HG03521 (cell line): ENCODE data around the gene NKTR.

Experiments used
- ATAC-seq: cut with Tn5 transposase; IDR thresholded peaks from one replicate; pipeline ENCODE4 v1.9.1; 2021; ENCODE audit warnings: mild to moderate bottlenecking, moderate library complexity; ENCODE audit not compliant: unreplicated experiment

Gene NKTR

GRCh38 chr3:42661593-42662022 lies 61.1 kb downstream of the NKTR start:
- ATAC-seq, result no peak

GRCh38 chr3:42662037-42662812 lies 61.7 kb downstream of the NKTR start:
- no peak for ATAC-seq

GRCh38 chr3:42662813-42663535 lies 62.5 kb downstream of the NKTR start:
- ATAC-seq, result no peak

GRCh38 chr3:42663581-42664437 lies 63.3 kb downstream of the NKTR start:
- ATAC-seq, result no peak

- no peak for ATAC-seq
Observed at GRCh38 chr3:42664438-42664803, 63.9 kb downstream of the NKTR start.

- ATAC-seq, result no peak
Observed at GRCh38 chr3:42665050-42665878, 64.8 kb downstream of the NKTR start.

- no peak for ATAC-seq
Observed at GRCh38 chr3:42666022-42666421, 65.5 kb downstream of the NKTR start.

GRCh38 chr3:42666577-42666998 lies 66.1 kb downstream of the NKTR start:
- no peak for ATAC-seq

GRCh38 chr3:42667096-42667522 lies 66.6 kb downstream of the NKTR start:
- ATAC-seq, result no peak

- no peak for ATAC-seq
Observed at GRCh38 chr3:42667523-42668412, 67.3 kb downstream of the NKTR start.

GRCh38 chr3:42668413-42668760 lies 67.9 kb downstream of the NKTR start:
- no peak for ATAC-seq

- no peak for ATAC-seq
Observed at GRCh38 chr3:42668793-42669217, 68.3 kb downstream of the NKTR start.

- ATAC-seq, result no peak
Observed at GRCh38 chr3:42670051-42670576, 69.6 kb downstream of the NKTR start.

GRCh38 chr3:42670670-42671069 lies 70.2 kb downstream of the NKTR start:
- ATAC-seq, result no peak

GRCh38 chr3:42672515-42672914 lies 72.0 kb downstream of the NKTR start:
- ATAC-seq, result no peak

- ATAC-seq, result no peak
Observed at GRCh38 chr3:42673082-42673481, 72.6 kb downstream of the NKTR start.

- ATAC-seq, result no peak
Observed at GRCh38 chr3:42674146-42674545, 73.7 kb downstream of the NKTR start.

GRCh38 chr3:42675909-42676308 lies 75.4 kb downstream of the NKTR start:
- ATAC-seq, result no peak

- ATAC-seq, result no peak
Observed at GRCh38 chr3:42678447-42678846, 78.0 kb downstream of the NKTR start.
